Skeletal muscle tissue (tissue), 4 donors: ENCODE data around the gene PSME1. TPM values are rescaled to one million over a fixed set of nuclear protein-coding genes. Genes with fewer than 3 reads are reported as not detected.
"Not testable (repeated sequence)": the region's sequence is repeated elsewhere in the genome, so short reads cannot be mapped to it uniquely, and the experiment has no call there.

Experiments used
- H3K27ac ChIP-seq: one replicate; pipeline ENCODE4 v1.7.0; 2013; ENCODE audit warnings: mild to moderate bottlenecking, low read depth, low read length, inconsistent platforms
- H3K27me3 ChIP-seq, 3 donors: one replicate each; pipeline ENCODE4 v1.7.0; 2013; ENCODE audit warnings: low read length in 3 of 3; ENCODE audit not compliant: control insufficient read depth in 3 of 3, insufficient read depth in 3 of 3
- H3K36me3 ChIP-seq, 3 donors: one replicate each; pipeline ENCODE4 v1.7.0; 2013; ENCODE audit warnings: low read length in 3 of 3; ENCODE audit not compliant: control insufficient read depth in 3 of 3, insufficient read depth in 3 of 3
- H3K4me1 ChIP-seq, 3 donors: one replicate each; pipeline ENCODE4 v1.7.0; 2013; ENCODE audit warnings: low read length in 3 of 3, mild to moderate bottlenecking in 3 of 3; ENCODE audit not compliant: control insufficient read depth in 3 of 3, insufficient read depth in 3 of 3
- H3K4me3 ChIP-seq, 3 donors: one replicate each; pipeline ENCODE4 v1.7.0; 2013; ENCODE audit warnings: low read length in 3 of 3
- H3K9ac ChIP-seq, 3 donors: one replicate each; pipeline ENCODE4 v1.7.0; 2013; ENCODE audit warnings: low read length in 3 of 3, mild to moderate bottlenecking in 3 of 3, moderate library complexity in 2 of 3, low read depth in 1 of 3
- H3K9me3 ChIP-seq, 3 donors: one replicate each; pipeline ENCODE4 v1.7.0; 2013; ENCODE audit warnings: low read length in 3 of 3; ENCODE audit not compliant: control insufficient read depth in 3 of 3
- total RNA-seq: library from RNA; depleted of rRNA; stranded (reverse); fragments of >200 nt; gene quantifications from one replicate; pipeline ENCODE4 v1.2.3, GENCODE V29; 2014
- donor health status: Osteomylitis.

The PSME1 gene
- total RNA-seq, 1 donor from 2014 or later: 89.8 TPM

DNA sequence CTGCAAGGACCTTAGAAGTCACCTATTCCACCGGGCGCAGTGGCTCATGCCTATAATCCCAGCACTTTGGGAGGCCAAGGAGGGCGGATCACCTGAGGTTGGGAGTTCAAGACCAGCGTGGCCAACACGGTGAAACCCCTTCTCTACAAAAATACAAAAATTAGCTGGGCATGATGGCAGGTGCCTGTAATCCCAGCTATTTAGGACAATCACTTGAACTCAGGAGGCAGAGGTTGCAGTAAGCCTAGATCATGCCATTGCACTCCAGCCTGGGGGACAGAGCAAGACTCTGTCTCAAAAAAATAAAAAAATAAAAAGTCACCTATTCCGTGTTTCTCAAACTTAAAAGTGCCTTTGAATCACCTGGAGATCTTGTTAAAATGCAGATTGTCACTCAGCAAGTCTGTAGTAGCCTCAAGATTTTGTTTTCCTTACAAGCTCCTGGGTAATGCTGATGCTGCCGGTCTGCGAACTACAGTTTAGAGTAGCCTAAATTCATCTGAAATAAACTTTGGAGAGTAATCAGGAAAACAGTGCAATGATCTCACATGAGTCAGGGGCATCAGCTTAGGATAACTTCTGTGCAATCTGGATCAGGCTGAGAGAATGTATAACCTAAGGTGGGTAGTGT, 30.3 kb upstream of the PSME1 start:
- not testable (repeated sequence) for H3K27me3 ChIP-seq, H3K27ac ChIP-seq, H3K36me3 ChIP-seq, H3K9ac ChIP-seq, H3K4me1 ChIP-seq, H3K9me3 ChIP-seq, H3K4me3 ChIP-seq

GRCh38 chr14:24106672-24107271, 29.2 kb upstream of the PSME1 start:
- H3K4me3 ChIP-seq: no peak overlapping the region
- H3K27ac ChIP-seq: no peak overlapping the region
- H3K9ac ChIP-seq: no peak overlapping the region
- no peaks in the 10 kb centered on the region for H3K27me3 ChIP-seq
- peaks cover 0 to 7% (median 7%) of the 10 kb centered on the region in 3 donors for H3K4me1 ChIP-seq
- no peaks in the 10 kb centered on the region for H3K9me3 ChIP-seq
- H3K36me3 ChIP-seq: peaks cover 0 to 3% (median 3%) of the 10 kb centered on the region in 3 donors

DNA sequence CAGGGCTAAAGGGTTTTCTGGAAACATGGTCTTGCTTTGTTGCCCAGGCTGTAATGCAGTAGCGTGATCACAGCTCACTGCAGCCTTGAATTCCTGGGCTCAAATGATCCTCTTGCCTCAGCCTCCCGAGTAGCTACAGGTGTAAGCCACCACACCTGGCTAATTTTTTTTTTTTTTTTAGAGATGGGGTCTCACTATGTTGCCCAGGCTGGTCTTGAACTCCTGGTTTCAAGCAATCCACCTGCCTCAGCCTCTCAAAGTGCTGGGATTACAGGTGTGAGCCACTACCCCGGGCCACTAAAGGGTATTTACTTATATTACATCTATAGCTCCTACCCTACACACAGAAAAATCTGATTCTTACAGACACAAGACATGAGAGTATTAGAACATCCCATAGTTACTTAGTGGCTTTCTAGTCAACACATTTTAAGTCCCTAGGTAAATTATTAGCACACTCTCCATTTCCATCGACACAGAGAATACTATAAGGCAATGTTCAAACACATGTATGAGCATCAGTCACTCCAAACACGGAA, 27.6 kb upstream of the PSME1 start:
- peaks cover 0 to 9% (median 7%) of the 10 kb centered on the region in 3 donors for H3K4me1 ChIP-seq
- H3K9ac ChIP-seq: peak overlapping the region in 2 of 3 donors; percentile 7 to 51
- H3K27me3 ChIP-seq: no peaks in the 10 kb centered on the region
- H3K9me3 ChIP-seq: no peaks in the 10 kb centered on the region
- H3K27ac ChIP-seq: no peak overlapping the region
- H3K36me3 ChIP-seq: peaks cover 0 to 3% (median 0%) of the 10 kb centered on the region in 3 donors
- no peak overlapping the region for H3K4me3 ChIP-seq

GRCh38 chr14:24110060-24110459, 25.9 kb upstream of the PSME1 start:
- Histone ChIP-seq H3K4me1 (peaks cover 4 to 15% (median 9%) of the 10 kb centered on the region in 3 donors), H3K27me3 (no peaks in the 10 kb centered on the region), H3K9me3 (no peaks in the 10 kb centered on the region), H3K9ac (no peak overlapping the region), H3K36me3 (no peaks in the 10 kb centered on the region), H3K4me3 (no peak overlapping the region), H3K27ac (no peak overlapping the region)

- Histone ChIP-seq H3K9me3 (no peaks in the 10 kb centered on the region), H3K27me3 (no peaks in the 10 kb centered on the region), H3K36me3 (no peaks in the 10 kb centered on the region), H3K27ac (no peak overlapping the region), H3K4me1 (peaks cover 8 to 18% (median 13%) of the 10 kb centered on the region in 3 donors), H3K9ac (no peak overlapping the region), H3K4me3 (no peak overlapping the region)
These were observed 25.5 kb upstream of the PSME1 start for GRCh38 chr14:24110523-24110922.

- Histone ChIP-seq H3K9ac (peak overlapping the region; percentile 85 to 100 (median 99)), H3K27me3 (no peaks in the 10 kb centered on the region), H3K4me1 (peaks cover 21 to 29% (median 28%) of the 10 kb centered on the region in 3 donors), H3K36me3 (peaks cover 12 to 18% (median 12%) of the 10 kb centered on the region in 3 donors), H3K9me3 (no peaks in the 10 kb centered on the region), H3K4me3 (peak overlapping the region; percentile 93 to 98 (median 98)), H3K27ac (peak overlapping the region; percentile 97)
These were observed 22.6 kb upstream of the PSME1 start for GRCh38 chr14:24113379-24113800.

DNA sequence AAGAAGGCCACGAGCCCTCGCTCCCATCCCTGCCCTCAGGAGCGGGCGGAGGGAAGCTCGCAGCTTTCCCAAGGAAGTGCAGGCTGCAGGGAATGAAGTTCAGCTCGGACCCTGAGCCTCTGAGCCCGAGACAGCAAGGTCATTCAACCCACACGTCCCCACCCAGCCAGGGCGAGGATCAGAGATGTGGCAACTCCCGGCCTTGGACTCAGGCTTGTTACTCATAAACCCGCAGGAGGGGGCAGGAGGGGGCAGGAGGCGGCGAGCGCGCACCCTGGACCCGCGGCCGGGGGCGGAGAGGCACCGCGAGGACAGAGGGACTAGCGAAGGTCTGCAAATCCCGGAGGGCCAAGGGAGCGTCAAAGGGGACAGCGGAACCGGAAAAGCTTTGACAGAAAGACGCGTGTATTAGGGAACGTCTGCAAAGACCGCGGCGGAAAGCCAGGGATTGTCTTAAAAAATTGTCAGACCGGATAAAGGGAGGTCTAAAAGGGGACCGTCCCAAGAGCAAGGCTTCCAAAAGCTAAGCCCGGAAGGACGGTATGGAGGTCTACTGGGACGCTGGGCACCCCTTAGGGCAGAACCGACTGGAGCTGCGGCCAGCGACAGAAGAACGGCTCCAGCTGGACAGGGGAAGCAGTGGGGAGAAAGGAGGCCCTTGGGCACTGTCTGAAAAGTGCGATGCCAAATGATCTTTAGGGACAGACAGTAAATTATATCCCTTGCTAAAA, 22.0 kb upstream of the PSME1 start:
- H3K36me3 ChIP-seq: peaks cover 17 to 23% (median 18%) of the 10 kb centered on the region in 3 donors
- H3K27ac ChIP-seq: peak overlapping the region; percentile 97
- H3K9ac ChIP-seq: peak overlapping the region; percentile 85 to 100 (median 99)
- no peaks in the 10 kb centered on the region for H3K9me3 ChIP-seq
- peaks cover 21 to 24% (median 23%) of the 10 kb centered on the region in 3 donors for H3K4me1 ChIP-seq
- H3K4me3 ChIP-seq: peak overlapping the region; percentile 93 to 98 (median 98)
- no peaks in the 10 kb centered on the region for H3K27me3 ChIP-seq

GRCh38 chr14:24114532-24115421, 21.2 kb upstream of the PSME1 start, which contains the start of the genes DCAF11 and NRL:
TSS of gene DCAF11 (plus strand) at chr14:24114777. CDS start at chr14:24115595, 818 bp downstream.
TSS of gene NRL (minus strand) at chr14:24114949. CDS start at chr14:24082848, 32,101 bp downstream.
- Histone ChIP-seq H3K9me3 (no peaks in the 10 kb centered on the region), H3K36me3 (peaks cover 25 to 31% (median 26%) of the 10 kb centered on the region in 3 donors), H3K9ac (peak within 1 kb of the TSS; percentile 88 to 100 (median 99))

More at GRCh38 chr14:24114532-24115421, 21.2 kb upstream of the PSME1 start, which contains the start of the genes DCAF11 and NRL:
- H3K4me1 ChIP-seq: peaks cover 21 to 23% (median 21%) of the 10 kb centered on the region in 3 donors
- peak within 1 kb of the TSS; percentile 93 to 98 (median 98) for H3K4me3 ChIP-seq
- peak within 1 kb of the TSS; percentile 97 for H3K27ac ChIP-seq
- no peaks in the 10 kb centered on the region for H3K27me3 ChIP-seq
